ENCODE measurements around the gene NLN. TPM values are rescaled to one million over a fixed set of nuclear protein-coding genes. Genes with fewer than 3 reads are reported as not detected.

The NLN gene
- total RNA-seq, 6 donors from 2014 or later: 4.2 to 20.8 (median 13.1) TPM

DNA sequence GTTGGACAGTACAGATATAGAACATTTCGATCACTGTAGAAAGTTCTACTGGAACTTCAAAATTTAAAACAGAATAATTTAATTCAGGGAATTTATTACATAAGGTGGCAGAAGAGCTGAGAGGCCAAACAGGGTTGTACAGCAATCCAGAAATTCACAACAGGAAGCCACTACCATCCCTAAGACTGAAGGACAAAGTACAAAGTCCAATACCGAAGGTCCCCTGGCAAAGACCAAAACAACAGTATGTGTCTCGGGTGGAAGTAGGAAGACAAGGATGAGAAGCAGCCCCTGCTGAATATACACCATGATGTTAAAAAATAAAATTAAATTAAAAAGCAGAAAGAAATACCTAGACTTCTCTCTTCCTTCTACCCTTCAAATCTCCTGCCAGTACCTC, 20.0 kb upstream of the NLN start:
- no peak overlapping the region for H3K27ac ChIP-seq
- no peaks in the 10 kb centered on the region for H3K27me3 ChIP-seq
- no peak for ATAC-seq (ENCODE audit: low FRiP score in 2 of 2)
- no peak for TF ChIP-seq EP300 (IDR thresholded peaks at IDR 0.05)
- no peak for TF ChIP-seq POLR2A (IDR thresholded peaks at IDR 0.05)
- no peak for TF ChIP-seq CTCF (IDR thresholded peaks at IDR 0.05)
- TF ChIP-seq POLR2AphosphoS5 (IDR thresholded peaks at IDR 0.05): no peak
- H3K4me3 ChIP-seq: no peak overlapping the region
- no peaks in the 10 kb centered on the region for H3K9me3 ChIP-seq
- H3K4me1 ChIP-seq: no peaks in the 10 kb centered on the region
- DNase-seq: no peak
- H3K36me3 ChIP-seq: peaks cover 0 to 39% (median 8%) of the 10 kb centered on the region in 4 donors
- WGBS, 2 donors: 96 to 100% methylated on average over 3 of the region's 3 CpGs

GRCh38 chr5:65704621-65705239, 17.3 kb upstream of the NLN start:
- no peak for DNase-seq
- TF ChIP-seq POLR2A (IDR thresholded peaks at IDR 0.05) (no peak), POLR2AphosphoS5 (IDR thresholded peaks at IDR 0.05) (no peak), EP300 (IDR thresholded peaks at IDR 0.05) (no peak), CTCF (IDR thresholded peaks at IDR 0.05) (no peak)
- no peak overlapping the region for H3K4me3 ChIP-seq
- H3K27me3 ChIP-seq: no peaks in the 10 kb centered on the region
- no peak overlapping the region for H3K27ac ChIP-seq
- 82 to 84% methylated on average over 2 of the region's 2 CpGs for WGBS, 2 donors
- ATAC-seq (ENCODE audit: low FRiP score in 2 of 2): no peak
- no peaks in the 10 kb centered on the region for H3K4me1 ChIP-seq
- no peaks in the 10 kb centered on the region for H3K9me3 ChIP-seq
- peaks cover 0 to 38% (median 11%) of the 10 kb centered on the region in 4 donors for H3K36me3 ChIP-seq

- TF ChIP-seq POLR2AphosphoS5 (IDR thresholded peaks at IDR 0.05) (no peak), POLR2A (IDR thresholded peaks at IDR 0.05) (no peak), EP300 (IDR thresholded peaks at IDR 0.05) (no peak), CTCF (IDR thresholded peaks at IDR 0.05) (no peak)
- H3K4me3 ChIP-seq: no peak overlapping the region
- no peaks in the 10 kb centered on the region for H3K4me1 ChIP-seq
- H3K27me3 ChIP-seq: no peaks in the 10 kb centered on the region
- no peaks in the 10 kb centered on the region for H3K9me3 ChIP-seq
- no peak overlapping the region for H3K27ac ChIP-seq
- ATAC-seq (ENCODE audit: low FRiP score in 2 of 2): no peak
- WGBS, 2 donors: 95 to 96% methylated on average over 4 of the region's 4 CpGs
- no peak for DNase-seq
- H3K36me3 ChIP-seq: peaks cover 0 to 45% (median 14%) of the 10 kb centered on the region in 4 donors
Observed at GRCh38 chr5:65707663-65708062, 14.3 kb upstream of the NLN start.

DNA sequence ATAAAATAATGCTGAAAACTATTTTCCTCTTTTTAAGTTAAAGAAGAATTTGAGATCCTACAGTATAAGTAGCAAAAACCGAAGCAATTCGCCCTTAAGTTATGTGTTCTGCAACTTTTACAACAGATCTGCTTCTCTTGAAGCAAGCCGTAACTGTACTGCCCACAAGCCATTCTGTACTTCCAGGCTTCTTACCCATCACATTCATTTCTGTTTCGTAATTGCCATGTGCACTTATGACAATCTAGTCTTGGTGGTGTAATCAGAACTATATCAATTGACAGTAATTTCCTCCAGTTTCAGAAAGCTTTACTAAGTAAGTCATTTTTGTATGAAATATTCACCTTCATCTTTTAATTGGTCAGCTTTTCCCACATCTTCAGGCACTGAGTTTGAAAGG, 13.9 kb upstream of the NLN start:
- TF ChIP-seq POLR2AphosphoS5 (IDR thresholded peaks at IDR 0.05) (no peak), EP300 (IDR thresholded peaks at IDR 0.05) (no peak), CTCF (IDR thresholded peaks at IDR 0.05) (no peak), POLR2A (IDR thresholded peaks at IDR 0.05) (no peak)
- H3K27ac ChIP-seq: no peak overlapping the region
- H3K9me3 ChIP-seq: no peaks in the 10 kb centered on the region
- DNase-seq (no peak), ATAC-seq (ENCODE audit: low FRiP score in 2 of 2) (no peak)
- peaks cover 0 to 40% (median 12%) of the 10 kb centered on the region in 4 donors for H3K36me3 ChIP-seq
- H3K27me3 ChIP-seq: no peaks in the 10 kb centered on the region
- H3K4me1 ChIP-seq: no peaks in the 10 kb centered on the region
- no peak overlapping the region for H3K4me3 ChIP-seq
- 76 to 86% methylated on average over 4 of the region's 4 CpGs for WGBS, 2 donors
